HepG2 (cell line): Measurements from ENCODE around the gene PCYOX1L. TPM values are rescaled to one million over a fixed set of nuclear protein-coding genes. Genes with fewer than 3 reads are reported as not detected.
A peak's percentile ranks its signal among the peaks of the same experiment; 100 is the strongest.

Experiments
- CCDC6 ChIP-seq: sonication (generic); formaldehyde crosslinking; IDR thresholded peaks from 2 replicates; pipeline ENCODE4 v1.8.1; 2022; ENCODE audit warnings: mild to moderate bottlenecking, missing genetic modification reagents, moderate library complexity
- GABPA ChIP-seq, 2 experiments: IDR thresholded peaks; 2 replicates each; pipeline ENCODE4 v1.6.1; 2011 to 2016; ENCODE audit warnings: low read depth in 2 of 2, low read length in 1 of 2, missing biosample characterization in 1 of 2, missing genetic modification characterization in 1 of 2
- KDM2A ChIP-seq: sonication (generic); formaldehyde crosslinking; IDR thresholded peaks from 2 replicates; pipeline ENCODE4 v1.4.0; 2020; ENCODE audit warnings: low read depth, missing genetic modification reagents, borderline replicate concordance
- KLF12 ChIP-seq: sonication (generic); formaldehyde crosslinking; IDR thresholded peaks from 2 replicates; pipeline ENCODE4 v1.4.0; 2020; ENCODE audit warnings: missing genetic modification reagents, borderline replicate concordance
- KLF6 ChIP-seq: IDR thresholded peaks from 2 replicates; pipeline ENCODE4 v1.8.0; 2016; ENCODE audit warnings: missing biosample characterization, missing genetic modification reagents
- NFE2L1 ChIP-seq: sonication (generic); formaldehyde crosslinking; IDR thresholded peaks from 2 replicates; pipeline ENCODE4 v1.4.0; 2020; ENCODE audit warnings: missing genetic modification reagents, mild to moderate bottlenecking, borderline replicate concordance
- POLR2AphosphoS5 ChIP-seq: IDR thresholded peaks from 2 replicates; pipeline ENCODE4 v1.6.1; 2012; ENCODE audit warnings: low read depth, low read length
- RAD21 ChIP-seq: fragments of 450-650 bp; formaldehyde crosslinking; IDR thresholded peaks from 2 replicates; pipeline ENCODE4 v1.5.0; 2020; ENCODE audit warnings: mild to moderate bottlenecking
- SMAD1 ChIP-seq: sonication (generic); formaldehyde crosslinking; IDR thresholded peaks from 2 replicates; pipeline ENCODE4 v1.4.0; 2020; ENCODE audit warnings: missing genetic modification reagents, low read depth, mild to moderate bottlenecking, borderline replicate concordance
- SMARCC2 ChIP-seq: fragments of 450-650 bp; IDR thresholded peaks from 2 replicates; pipeline ENCODE4 v1.6.1; 2017; ENCODE audit warnings: antibody characterized with exemption, mild to moderate bottlenecking
- TEAD3 ChIP-seq: optimal IDR thresholded peaks from 2 replicates; pipeline ENCODE3; 2016; ENCODE audit warnings: borderline replicate concordance
- THAP11 ChIP-seq: IDR thresholded peaks from 2 replicates; pipeline ENCODE4 v1.6.1; 2016; ENCODE audit warnings: missing biosample characterization, missing genetic modification reagents
- U2AF2 ChIP-seq: fragments of 200-400 bp; formaldehyde crosslinking; IDR thresholded peaks from 2 replicates; pipeline ENCODE4 v1.6.1; 2017; ENCODE audit warnings: low read depth, mild to moderate bottlenecking, low read length
- ZNF234 ChIP-seq: sonication (generic); formaldehyde crosslinking; conservative IDR thresholded peaks from 2 replicates; pipeline ENCODE4 v1.5.1; 2020; ENCODE audit warnings: mild to moderate bottlenecking, missing genetic modification reagents
- ZNF296 ChIP-seq: sonication (generic); formaldehyde crosslinking; conservative IDR thresholded peaks from 2 replicates; pipeline ENCODE4 v1.5.0; 2020; ENCODE audit warnings: mild to moderate bottlenecking, missing genetic modification reagents
- ZNF331 ChIP-seq: sonication (generic); formaldehyde crosslinking; IDR thresholded peaks from 2 replicates; pipeline ENCODE4 v1.4.0; 2020; ENCODE audit warnings: missing genetic modification reagents
- ZNF430 ChIP-seq: sonication (generic); formaldehyde crosslinking; IDR thresholded peaks from 2 replicates; pipeline ENCODE4 v1.9.0; 2021; ENCODE audit warnings: mild to moderate bottlenecking, missing genetic modification reagents
- ZNF501 ChIP-seq: sonication (generic); formaldehyde crosslinking; IDR thresholded peaks from 2 replicates; pipeline ENCODE4 v1.5.1; 2020; ENCODE audit warnings: mild to moderate bottlenecking, moderate library complexity, missing genetic modification reagents
- ZNF619 ChIP-seq: sonication (generic); formaldehyde crosslinking; IDR thresholded peaks from 2 replicates; pipeline ENCODE4 v1.4.0; 2020; ENCODE audit warnings: mild to moderate bottlenecking, missing genetic modification reagents
- ZNF724P ChIP-seq: sonication (generic); formaldehyde crosslinking; IDR thresholded peaks from 2 replicates; pipeline ENCODE4 v1.8.0; 2022; ENCODE audit warnings: missing genetic modification reagents, borderline replicate concordance
- polyA plus RNA-seq, 8 experiments: library from polyadenylated mRNA; depleted of rRNA in 3 of 8; stranded (reverse) in 7 of 8; unstranded in 1 of 8; fragments of >200 nt; fragmentation: Illumina TruSeq in 4 of 8; extraction: Trizol in 4 of 8; gene quantifications; 2 replicates each; pipeline versions ENCODE4 v1.2.1 to v1.2.3, GENCODE V29; 2011 to 2016; ENCODE audit warnings: low read depth in 4 of 8, missing spikeins in 1 of 8, mixed read lengths in 1 of 8; ENCODE audit not compliant: insufficient read depth in 1 of 8
- total RNA-seq, 5 experiments: library from RNA; depleted of rRNA; stranded (reverse); fragments of >200 nt; fragmentation: Illumina TruSeq; extraction: Trizol; gene quantifications; 2 replicates each; pipeline ENCODE4 v1.2.3, GENCODE V29; 2016; ENCODE audit warnings: low read depth in 1 of 5
- TF ChIP-seq, protein P1 (sequence below): sonication (generic); formaldehyde crosslinking; IDR thresholded peaks from 2 replicates; pipeline ENCODE4 v1.8.0; 2022; ENCODE audit warnings: mild to moderate bottlenecking, missing genetic modification reagents, borderline replicate concordance
- TF ChIP-seq, protein P2 (sequence below): IDR thresholded peaks from 2 replicates; pipeline ENCODE4 v1.6.1; 2016; ENCODE audit warnings: control low read depth
- TF ChIP-seq, protein P3 (sequence below): sonication (generic); formaldehyde crosslinking; IDR thresholded peaks from 2 replicates; pipeline ENCODE4 v1.4.0; 2020; ENCODE audit warnings: missing genetic modification reagents
- TF ChIP-seq, protein P4 (sequence below): IDR thresholded peaks from 2 replicates; pipeline ENCODE4 v1.6.1; 2016; ENCODE audit warnings: low read depth, control low read depth
- TF ChIP-seq, protein P5 (sequence below): sonication (generic); formaldehyde crosslinking; IDR thresholded peaks from 2 replicates; pipeline ENCODE4 v1.4.0; 2020; ENCODE audit warnings: missing genetic modification reagents, borderline replicate concordance

Gene PCYOX1L
- total and polyA plus RNA-seq, 2 of the 13 experiments (the other 11 are each of a cell fraction or from before 2014, with no cell fraction given) = 1.00 to 3.7 TPM

DNA sequence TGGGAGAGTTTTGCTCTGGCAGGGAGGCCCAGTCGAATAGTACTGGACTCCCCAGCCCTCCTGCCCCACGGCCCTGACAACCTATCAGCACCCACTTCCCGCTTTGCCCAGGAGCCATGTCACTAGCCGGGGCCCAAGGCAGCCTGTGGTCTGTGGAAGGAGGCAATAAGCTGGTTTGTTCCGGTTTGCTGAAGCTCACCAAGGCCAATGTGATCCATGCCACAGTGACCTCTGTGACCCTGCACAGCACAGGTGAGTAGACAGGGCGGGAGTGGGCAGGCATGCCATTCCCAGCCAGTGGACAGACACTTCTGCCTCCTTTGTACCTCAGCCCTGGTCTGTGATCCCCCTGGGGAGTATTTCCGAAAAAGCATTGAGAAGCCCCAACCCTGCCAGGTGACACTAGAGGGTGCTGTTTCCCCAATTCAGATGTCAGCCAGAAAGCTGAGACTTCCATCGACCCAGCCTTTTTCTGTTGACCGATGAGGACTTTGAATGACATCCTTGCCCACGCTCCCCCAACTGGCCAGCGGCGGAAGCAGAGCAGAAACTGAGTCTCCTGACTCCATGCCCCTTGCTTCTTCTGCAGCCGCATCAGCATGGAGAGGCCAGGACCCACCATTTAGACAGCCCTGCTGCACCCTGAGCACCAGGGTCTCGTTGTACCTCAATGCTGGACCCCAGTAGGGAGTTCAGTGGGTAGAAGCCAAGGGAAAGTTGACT lies 9.6 kb downstream of the PCYOX1L start (continued):
- TF ChIP-seq, protein P1, sequence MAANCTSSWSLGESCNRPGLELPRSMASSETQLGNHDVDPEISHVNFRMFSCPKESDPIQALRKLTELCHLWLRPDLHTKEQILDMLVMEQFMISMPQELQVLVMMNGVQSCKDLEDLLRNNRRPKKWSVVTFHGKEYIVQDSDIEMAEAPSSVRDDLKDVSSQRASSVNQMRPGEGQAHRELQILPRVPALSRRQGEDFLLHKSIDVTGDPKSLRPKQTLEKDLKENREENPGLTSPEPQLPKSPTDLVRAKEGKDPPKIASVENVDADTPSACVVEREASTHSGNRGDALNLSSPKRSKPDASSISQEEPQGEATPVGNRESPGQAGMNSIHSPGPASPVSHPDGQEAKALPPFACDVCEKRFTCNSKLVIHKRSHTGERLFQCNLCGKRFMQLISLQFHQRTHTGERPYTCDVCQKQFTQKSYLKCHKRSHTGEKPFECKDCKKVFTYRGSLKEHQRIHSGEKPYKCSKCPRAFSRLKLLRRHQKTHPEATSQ (CRISPR knock-in tag) = no peak
- TF ChIP-seq GABPA (IDR thresholded peaks at IDR 0.05; ENCODE audit: low read depth, low read length) (no peak), GABPA (CRISPR knock-in tag; IDR thresholded peaks at IDR 0.05; ENCODE audit: low read depth) (peak; percentile 46; the same call in 1 of the 2 replicates), THAP11 (CRISPR knock-in tag) (peak; percentile 39; the same call in 1 of the 2 replicates), POLR2AphosphoS5 (no peak), KLF6 (peak; percentile 54; the same call in 1 of the 2 replicates), ZNF296 (no peak), ZNF331 (CRISPR knock-in tag) (peak; percentile 58; the same call in 1 of the 2 replicates), TEAD3 (CRISPR knock-in tag) (peak; percentile 37), NFE2L1 (CRISPR knock-in tag) (no peak), ZNF430 (CRISPR knock-in tag) (peak; percentile 50; the same call in 1 of the 2 replicates), KLF12 (CRISPR knock-in tag) (peak; percentile 55; the same call in 1 of the 2 replicates), RAD21 (CRISPR knock-in tag) (peak; percentile 86), KDM2A (CRISPR knock-in tag) (peak; percentile 58; the same call in 1 of the 2 replicates), ZNF234 (CRISPR knock-in tag) (no peak), SMARCC2 (no peak), CCDC6 (CRISPR knock-in tag) (no peak), SMAD1 (0 out of 2 replicates have a peak, but pooled peaks have one; percentile 24), ZNF724P (CRISPR knock-in tag) (peak; percentile 37; the same call in 1 of the 2 replicates), ZNF619 (0 out of 2 replicates have a peak, but pooled peaks have one; percentile 69), U2AF2 (no peak), ZNF501 (CRISPR knock-in tag) (0 out of 2 replicates have a peak, but pooled peaks have one; percentile 43)
- TF ChIP-seq, protein P2, sequence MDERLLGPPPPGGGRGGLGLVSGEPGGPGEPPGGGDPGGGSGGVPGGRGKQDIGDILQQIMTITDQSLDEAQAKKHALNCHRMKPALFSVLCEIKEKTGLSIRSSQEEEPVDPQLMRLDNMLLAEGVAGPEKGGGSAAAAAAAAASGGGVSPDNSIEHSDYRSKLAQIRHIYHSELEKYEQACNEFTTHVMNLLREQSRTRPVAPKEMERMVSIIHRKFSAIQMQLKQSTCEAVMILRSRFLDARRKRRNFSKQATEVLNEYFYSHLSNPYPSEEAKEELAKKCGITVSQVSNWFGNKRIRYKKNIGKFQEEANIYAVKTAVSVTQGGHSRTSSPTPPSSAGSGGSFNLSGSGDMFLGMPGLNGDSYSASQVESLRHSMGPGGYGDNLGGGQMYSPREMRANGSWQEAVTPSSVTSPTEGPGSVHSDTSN (CRISPR knock-in tag) = peak; percentile 64
- TF ChIP-seq, protein P3, sequence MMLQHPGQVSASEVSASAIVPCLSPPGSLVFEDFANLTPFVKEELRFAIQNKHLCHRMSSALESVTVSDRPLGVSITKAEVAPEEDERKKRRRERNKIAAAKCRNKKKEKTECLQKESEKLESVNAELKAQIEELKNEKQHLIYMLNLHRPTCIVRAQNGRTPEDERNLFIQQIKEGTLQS (CRISPR knock-in tag) = no peak
- TF ChIP-seq, protein P4, sequence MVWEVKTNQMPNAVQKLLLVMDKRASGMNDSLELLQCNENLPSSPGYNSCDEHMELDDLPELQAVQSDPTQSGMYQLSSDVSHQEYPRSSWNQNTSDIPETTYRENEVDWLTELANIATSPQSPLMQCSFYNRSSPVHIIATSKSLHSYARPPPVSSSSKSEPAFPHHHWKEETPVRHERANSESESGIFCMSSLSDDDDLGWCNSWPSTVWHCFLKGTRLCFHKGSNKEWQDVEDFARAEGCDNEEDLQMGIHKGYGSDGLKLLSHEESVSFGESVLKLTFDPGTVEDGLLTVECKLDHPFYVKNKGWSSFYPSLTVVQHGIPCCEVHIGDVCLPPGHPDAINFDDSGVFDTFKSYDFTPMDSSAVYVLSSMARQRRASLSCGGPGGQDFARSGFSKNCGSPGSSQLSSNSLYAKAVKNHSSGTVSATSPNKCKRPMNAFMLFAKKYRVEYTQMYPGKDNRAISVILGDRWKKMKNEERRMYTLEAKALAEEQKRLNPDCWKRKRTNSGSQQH (CRISPR knock-in tag) = 0 out of 2 replicates have a peak, but pooled peaks have one; percentile 19
- TF ChIP-seq, protein P5, sequence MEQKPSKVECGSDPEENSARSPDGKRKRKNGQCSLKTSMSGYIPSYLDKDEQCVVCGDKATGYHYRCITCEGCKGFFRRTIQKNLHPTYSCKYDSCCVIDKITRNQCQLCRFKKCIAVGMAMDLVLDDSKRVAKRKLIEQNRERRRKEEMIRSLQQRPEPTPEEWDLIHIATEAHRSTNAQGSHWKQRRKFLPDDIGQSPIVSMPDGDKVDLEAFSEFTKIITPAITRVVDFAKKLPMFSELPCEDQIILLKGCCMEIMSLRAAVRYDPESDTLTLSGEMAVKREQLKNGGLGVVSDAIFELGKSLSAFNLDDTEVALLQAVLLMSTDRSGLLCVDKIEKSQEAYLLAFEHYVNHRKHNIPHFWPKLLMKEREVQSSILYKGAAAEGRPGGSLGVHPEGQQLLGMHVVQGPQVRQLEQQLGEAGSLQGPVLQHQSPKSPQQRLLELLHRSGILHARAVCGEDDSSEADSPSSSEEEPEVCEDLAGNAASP (CRISPR knock-in tag) = no peak
